HG02840 (cell line): Measurements from ENCODE around the gene HHIPL2.
"Not testable (repeated sequence)": the region's sequence is repeated elsewhere in the genome, so short reads cannot be mapped to it uniquely, and the experiment has no call there.

Experiments used
- ATAC-seq: cut with Tn5 transposase; IDR thresholded peaks from one replicate; pipeline ENCODE4 v1.9.1; 2021; ENCODE audit warnings: mild to moderate bottlenecking, moderate library complexity, moderate number of reproducible peaks; ENCODE audit not compliant: unreplicated experiment, low FRiP score

The HHIPL2 gene

DNA sequence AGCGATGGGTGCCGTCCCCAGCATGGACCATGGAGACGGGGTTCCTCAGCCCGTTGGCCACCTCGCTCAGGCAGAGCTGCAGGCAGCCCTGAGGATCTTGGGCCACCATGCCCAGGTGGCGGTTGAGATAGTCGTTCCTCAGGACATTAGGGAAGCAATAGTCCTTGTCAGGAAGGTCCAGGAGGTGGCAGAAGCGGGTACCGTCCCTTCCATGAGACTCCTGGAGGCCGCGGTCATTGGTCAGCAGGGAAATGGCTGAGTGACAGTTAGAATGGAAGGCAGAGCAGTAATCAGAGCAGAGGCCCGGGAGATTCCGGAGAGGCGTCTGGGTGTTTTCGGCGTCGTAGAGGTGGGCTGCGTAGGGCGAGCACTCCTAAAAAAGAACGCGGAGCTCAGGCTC is 4.1 kb downstream of the HHIPL2 start:
- ATAC-seq = no peak

- no peak for ATAC-seq
Measured at GRCh38 chr1:222540598-222540995, 7.3 kb downstream of the HHIPL2 start.

- ATAC-seq = no peak
Measured at GRCh38 chr1:222539951-222540597, 7.8 kb downstream of the HHIPL2 start.

- no peak for ATAC-seq
Measured at GRCh38 chr1:222535455-222535854, 12.4 kb downstream of the HHIPL2 start.

DNA sequence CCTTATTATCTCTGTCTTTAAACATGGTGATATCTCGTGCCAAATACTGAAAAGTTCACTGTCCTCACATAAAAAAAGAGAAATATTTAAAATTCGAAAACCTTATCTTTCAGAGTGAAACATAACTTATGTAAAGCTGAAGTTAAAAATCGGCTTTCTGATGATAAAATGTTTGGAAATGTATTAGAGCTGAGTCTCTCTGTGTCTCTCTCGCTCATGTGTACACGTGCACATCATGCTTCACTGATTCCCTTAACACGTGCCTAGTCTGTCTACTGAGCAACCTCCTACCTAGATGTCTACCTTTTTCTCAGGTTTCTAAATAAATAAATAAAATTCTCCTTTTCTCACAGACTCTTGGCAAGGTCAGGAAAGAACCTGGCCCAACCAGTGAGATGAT is 17.1 kb downstream of the HHIPL2 start:
- ATAC-seq = no peak

DNA sequence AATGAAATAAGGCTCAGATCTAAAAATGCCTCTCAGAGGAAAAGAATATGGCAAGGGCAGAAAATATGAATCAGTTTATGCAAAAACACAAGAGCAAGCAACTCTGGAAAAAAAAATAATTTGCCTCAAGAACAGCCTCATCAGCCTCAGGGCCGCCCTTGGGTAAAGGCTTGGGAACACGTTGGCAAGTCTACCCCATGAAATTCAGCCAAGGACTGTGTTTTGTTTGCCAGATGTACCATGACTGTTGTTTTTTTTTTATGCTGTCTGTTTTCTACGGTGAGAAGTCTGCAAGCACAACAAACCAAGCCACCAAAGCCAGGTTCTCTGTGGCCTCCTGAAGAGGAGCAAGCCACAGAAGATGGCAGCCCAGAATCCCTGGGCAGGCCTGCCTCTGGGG is 18.0 kb downstream of the HHIPL2 start:
- no peak for ATAC-seq

DNA sequence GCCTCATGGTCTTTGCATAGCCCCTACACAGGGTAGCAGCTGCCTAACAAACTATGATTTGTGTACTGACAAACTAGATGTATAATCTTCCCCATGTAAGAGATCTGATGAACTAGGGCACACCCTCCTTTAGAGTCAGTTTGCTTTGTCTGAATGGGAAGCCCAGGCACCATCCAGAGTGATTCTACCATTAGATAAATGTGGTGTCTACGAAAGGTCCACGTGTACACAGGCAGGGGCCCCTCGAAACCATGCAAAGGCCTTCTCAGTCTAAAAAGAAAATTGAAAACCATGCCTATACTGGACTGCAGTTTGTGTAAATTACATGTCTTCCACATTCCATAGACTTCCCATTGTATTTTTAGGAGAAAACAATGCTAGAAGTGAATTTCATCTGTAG is 18.7 kb downstream of the HHIPL2 start:
- ATAC-seq = no peak

- no peak for ATAC-seq
Measured at GRCh38 chr1:222525951-222526350, 22.0 kb downstream of the HHIPL2 start.

- no peak for ATAC-seq
Measured at GRCh38 chr1:222523852-222524251, 24.1 kb downstream of the HHIPL2 start.

DNA sequence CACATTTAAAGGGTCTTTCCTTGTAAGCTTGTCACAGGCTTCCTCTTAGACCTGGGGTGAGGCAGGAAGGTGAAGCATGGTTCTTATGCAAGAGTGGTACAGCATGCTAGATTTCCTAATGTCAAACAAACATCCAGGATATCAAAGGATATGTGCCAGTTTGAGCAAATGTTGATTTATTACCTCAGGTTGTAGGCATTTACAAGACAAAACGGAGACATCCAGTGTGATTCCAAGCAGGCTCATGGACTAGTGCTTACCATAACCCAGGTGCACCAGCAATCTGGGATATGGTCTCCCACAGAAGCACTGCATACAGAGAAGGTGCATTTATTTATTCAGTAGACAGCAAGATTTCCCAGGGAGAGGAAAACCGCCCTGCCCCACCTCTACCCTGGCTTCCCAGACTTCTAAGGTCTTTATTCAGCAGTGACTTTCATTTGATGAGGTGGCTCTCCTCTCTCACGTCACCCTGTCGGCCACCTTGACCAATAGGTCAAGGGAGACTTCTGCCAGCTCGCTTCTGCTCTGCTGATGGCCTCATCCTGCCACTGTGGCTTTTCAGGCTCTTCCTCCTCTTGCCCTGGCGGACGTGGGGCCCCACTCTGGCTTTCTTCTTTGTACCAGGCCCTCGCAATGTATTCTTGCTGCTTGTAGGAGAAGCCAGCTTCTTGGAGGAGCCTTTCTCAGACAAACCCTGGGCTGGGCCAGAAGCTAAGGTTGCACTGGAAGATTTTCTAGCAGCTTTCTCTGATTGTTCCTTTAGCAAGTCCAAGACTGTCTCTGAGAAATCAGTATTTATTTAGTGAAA is 25.6 kb downstream of the HHIPL2 start:
- no peak for ATAC-seq

- ATAC-seq = no peak
Measured at GRCh38 chr1:222521299-222522104, 26.4 kb downstream of the HHIPL2 start.

GRCh38 chr1:222489496-222489895 is 58.4 kb downstream of the HHIPL2 start:
- ATAC-seq = not testable (repeated sequence)

DNA sequence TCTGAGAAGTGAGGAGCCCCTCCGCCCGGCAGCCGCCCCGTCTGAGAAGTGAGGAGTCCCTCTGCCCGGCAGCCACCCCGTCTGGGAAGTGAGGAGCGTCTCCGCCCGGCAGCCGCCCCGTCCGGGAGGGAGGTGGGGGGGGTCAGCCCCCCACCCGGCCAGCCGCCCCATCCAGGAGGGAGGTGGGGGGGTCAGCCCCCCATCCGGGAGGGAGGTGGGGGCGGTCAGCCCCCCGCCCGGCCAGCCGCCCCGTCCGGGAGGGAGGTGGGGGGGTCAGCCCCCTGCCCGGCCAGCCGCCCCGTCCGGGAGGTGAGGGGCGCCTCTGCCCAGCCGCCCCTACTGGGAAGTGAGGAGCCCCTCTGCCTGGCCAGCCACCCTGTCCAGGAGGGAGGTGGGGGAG is 60.1 kb downstream of the HHIPL2 start:
- ATAC-seq = not testable (repeated sequence)

GRCh38 chr1:222484005-222484404 is 63.9 kb downstream of the HHIPL2 start:
- ATAC-seq = not testable (repeated sequence)

GRCh38 chr1:222479567-222479966 is 68.3 kb downstream of the HHIPL2 start:
- ATAC-seq = not testable (repeated sequence)

- ATAC-seq = not testable (repeated sequence)
Measured at GRCh38 chr1:222476436-222476835, 71.5 kb downstream of the HHIPL2 start.

DNA sequence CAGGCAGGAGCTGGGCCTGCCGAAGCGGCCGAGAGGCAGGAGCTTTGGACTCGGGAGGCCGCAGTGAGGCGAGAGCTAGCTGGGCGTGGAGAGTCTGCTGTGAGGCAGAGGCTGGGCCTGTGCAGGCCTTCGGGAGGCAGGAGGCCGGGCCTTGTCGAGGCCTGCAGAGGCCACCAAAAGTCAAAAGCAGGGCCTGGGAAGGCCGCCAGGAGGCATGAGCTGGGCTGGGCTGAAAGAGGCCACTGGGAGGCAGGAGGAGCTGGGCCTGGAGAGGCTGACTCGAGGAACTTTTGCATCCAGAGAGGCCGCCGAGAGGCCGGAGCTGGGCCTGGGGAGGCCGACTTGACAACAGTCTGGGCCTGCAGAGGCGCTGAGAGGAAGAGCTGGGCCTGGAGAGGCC is 74.2 kb downstream of the HHIPL2 start:
- ATAC-seq = not testable (repeated sequence)

- ATAC-seq = not testable (repeated sequence)
Measured at GRCh38 chr1:222472776-222473540, 74.9 kb downstream of the HHIPL2 start.
